Measurements from ENCODE around the gene CORO1C.
"Not testable (repeated sequence)": the region's sequence is repeated elsewhere in the genome, so short reads cannot be mapped to it uniquely, and the experiment has no call there.

The CORO1C gene

GRCh38 chr12:108753976-108754375 is 22.7 kb upstream of the CORO1C start:
- no peak for DNase-seq (ENCODE audit: low read depth)

- DNase-seq (ENCODE audit: low read depth), result no peak
Observed at GRCh38 chr12:108752387-108752786, 21.1 kb upstream of the CORO1C start.

GRCh38 chr12:108751821-108752220 is 20.5 kb upstream of the CORO1C start:
- DNase-seq (ENCODE audit: low read depth), result no peak

- DNase-seq (ENCODE audit: low read depth), result not testable (repeated sequence)
Observed at GRCh38 chr12:108751003-108751402, 19.7 kb upstream of the CORO1C start.

GRCh38 chr12:108750526-108750925 is 19.2 kb upstream of the CORO1C start:
- no peak for DNase-seq (ENCODE audit: low read depth)

- no peak for DNase-seq (ENCODE audit: low read depth)
Observed at GRCh38 chr12:108747563-108747962, 16.2 kb upstream of the CORO1C start.

- no peak for DNase-seq (ENCODE audit: low read depth)
Observed at GRCh38 chr12:108745641-108746040, 14.3 kb upstream of the CORO1C start.

GRCh38 chr12:108744021-108744897 is 12.9 kb upstream of the CORO1C start:
- no peak for DNase-seq (ENCODE audit: low read depth)

- no peak for DNase-seq (ENCODE audit: low read depth)
Observed at GRCh38 chr12:108738170-108738569, 6.9 kb upstream of the CORO1C start.

- no peak for DNase-seq (ENCODE audit: low read depth)
Observed at GRCh38 chr12:108735855-108736254, 4.5 kb upstream of the CORO1C start.

GRCh38 chr12:108734200-108734906 is 3.0 kb upstream of the CORO1C start:
- no peak for DNase-seq (ENCODE audit: low read depth)

GRCh38 chr12:108733230-108733531 is 1.9 kb upstream of the CORO1C start:
- not testable (repeated sequence) for DNase-seq (ENCODE audit: low read depth)

GRCh38 chr12:108732489-108733229 is 1.3 kb upstream of the CORO1C start:
- no peak for DNase-seq (ENCODE audit: low read depth)

- DNase-seq (ENCODE audit: low read depth), result peak; percentile 92
Observed at GRCh38 chr12:108731866-108732461, 646 bp upstream of the CORO1C start.

GRCh38 chr12:108730365-108731104 is 783 bp downstream of the CORO1C start:
- DNase-seq (ENCODE audit: low read depth), result no peak

GRCh38 chr12:108729612-108730364 is 1.5 kb downstream of the CORO1C start:
- DNase-seq (ENCODE audit: low read depth), result no peak

- no peak for DNase-seq (ENCODE audit: low read depth)
Observed at GRCh38 chr12:108728820-108729611, 2.3 kb downstream of the CORO1C start.

- DNase-seq (ENCODE audit: low read depth), result no peak
Observed at GRCh38 chr12:108727868-108728735, 3.2 kb downstream of the CORO1C start.

GRCh38 chr12:108727161-108727560 is 4.2 kb downstream of the CORO1C start:
- DNase-seq (ENCODE audit: low read depth), result no peak

Measured in activated T-cell treated with anti-CD3 and anti-CD28 coated beads for 24 hours (primary cell).